H1 (cell line): ENCODE results near the gene DTL. TPM values are rescaled to one million over a fixed set of nuclear protein-coding genes. Genes with fewer than 3 reads are reported as not detected.

Experiments used
- CBX5 ChIP-seq: fragments of 300-800, 300-1000 bp; sonication (generic); IDR thresholded peaks from 2 replicates; pipeline ENCODE4 v1.7.1; 2016; ENCODE audit warnings: antibody characterized with exemption, low read length, low read depth
- CHD1 ChIP-seq: IDR thresholded peaks from 2 replicates; pipeline ENCODE4 v1.6.1; 2012; ENCODE audit warnings: low read depth, low read length, improper control_type of control experiment
- POU5F1 ChIP-seq: IDR thresholded peaks from 2 replicates; pipeline ENCODE4 v1.6.1; 2011; ENCODE audit warnings: low read depth, mild to moderate bottlenecking, low read length, moderate library complexity
- RAD21 ChIP-seq, 2 experiments: IDR thresholded peaks in 1 of 2; conservative IDR thresholded peaks in 1 of 2; 2 replicates each; pipeline ENCODE4 v1.6.1; 2011; ENCODE audit warnings: low read depth in 2 of 2, low read length in 2 of 2, improper control_type of control experiment in 1 of 2, inconsistent platforms in 1 of 2, mild to moderate bottlenecking in 1 of 2, moderate library complexity in 1 of 2
- SRF ChIP-seq: IDR thresholded peaks from 2 replicates; pipeline ENCODE4 v1.6.1; 2011; ENCODE audit warnings: mild to moderate bottlenecking, low read depth, low read length, moderate library complexity
- polyA plus RNA-seq, 7 experiments: library from polyadenylated mRNA; depleted of rRNA in 3 of 7; stranded (reverse) in 5 of 7; unstranded in 2 of 7; fragments of >200 nt in 5 of 7; fragments of 200-250 nt in 2 of 7; gene quantifications; 1 replicate in 5 of 7; 2 replicates in 1 of 7; 4 replicates in 1 of 7; pipeline versions ENCODE4 v1.2.1 to v1.2.3, GENCODE V29; 2011 to 2013; ENCODE audit warnings: missing spikeins in 2 of 7, mixed read lengths in 2 of 7
- total RNA-seq: library from RNA; stranded (reverse); fragmentation: NEBNext Ultra II Directional; extraction: Animal tissue kit (Norgen Biotek cat#: 25700); gene quantifications from 2 replicates; pipeline ENCODE4 v1.2.1, GENCODE V29; 2021

Gene DTL
- total and polyA plus RNA-seq, 2 of the 8 experiments (the other 6 are each of a cell fraction or from before 2014, with no cell fraction given), result 36.0 to 46.9 TPM

DNA sequence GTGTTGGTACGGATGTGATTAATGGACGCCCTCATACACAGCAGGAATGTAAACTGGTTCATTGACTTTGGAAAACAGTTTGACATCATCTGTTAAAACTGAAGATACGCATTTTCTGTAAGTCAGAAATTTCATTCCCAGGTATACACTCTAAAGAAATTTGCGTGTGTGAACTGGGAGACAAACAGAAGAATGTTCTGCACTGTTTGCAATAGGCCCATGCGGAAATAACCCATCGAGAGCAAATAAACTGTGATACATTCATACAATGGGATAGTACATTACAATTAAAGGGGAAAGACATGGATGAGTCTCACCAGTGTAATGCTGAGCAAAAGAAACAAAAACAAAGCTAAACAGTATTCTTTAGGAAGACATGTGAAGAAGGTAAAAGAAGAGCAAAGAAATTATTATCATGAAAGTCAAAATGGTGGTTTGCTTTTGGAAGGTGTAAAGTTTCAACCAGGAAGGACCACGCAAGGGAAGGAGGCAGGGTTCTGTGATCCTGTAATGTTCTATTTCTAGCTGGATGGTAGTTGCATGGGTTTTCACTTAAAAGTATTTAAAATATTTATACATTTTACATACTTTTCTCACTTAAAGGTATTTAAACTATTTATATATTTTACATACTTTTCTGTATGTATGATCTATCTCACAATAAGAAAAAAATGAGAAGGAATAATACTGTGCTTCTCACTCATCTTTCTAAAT, 30.5 kb upstream of the DTL start (continued):
- TF ChIP-seq CBX5 (no peak), CHD1 (no peak), SRF (no peak), POU5F1 (no peak), RAD21 (IDR thresholded peaks at IDR 0.05 in 1 of 2, conservative IDR thresholded peaks at IDR 0.05 in 1 of 2; ENCODE audit: low read depth in 2 of 2, low read length in 2 of 2) (no peak)
